ENCODE results near the gene SLC38A3. TPM values are rescaled to one million over a fixed set of nuclear protein-coding genes. Genes with fewer than 3 reads are reported as not detected.

SLC38A3 gene
- total and polyA plus RNA-seq, 4 experiments from 2014 or later, result not detected

GRCh38 chr3:50219285-50219684, 14.2 kb downstream of the SLC38A3 start:
- POLR2A ChIA-PET (ENCODE audit: partially characterized antibody), result interaction anchor here (1.5 kb wide), 1 partner anchor 118 kb away, joined by 3 read pairs; no protein-coding TSS in a partner anchor
- no peak overlapping the region for H3K27ac Mint-ChIP-seq

GRCh38 chr3:50220109-50220508, 15.0 kb downstream of the SLC38A3 start:
- Histone ChIP-seq H3K36me3 (ENCODE audit: insufficient read depth, low read length) (no peaks in the 10 kb centered on the region), H3K4me3 (ENCODE audit: low read length in 2 of 2) (no peak overlapping the region), H3K27me3 (ENCODE audit: insufficient read depth, low read length) (no peaks in the 10 kb centered on the region), H3K27ac (ENCODE audit: low read depth, low read length) (no peak overlapping the region), H3K9me3 (ENCODE audit: control insufficient read depth in 1 of 2, low read length in 2 of 2) (no peaks in the 10 kb centered on the region), H3K4me1 (ENCODE audit: insufficient read depth, low read length) (no peaks in the 10 kb centered on the region)
- intact Hi-C loops (cut with micrococcal nuclease), result no loop called here
- Mint-ChIP-seq H3K27me3 (peaks cover 0 to 5% of the 10 kb centered on the region in 2 donors), H3K36me3 (no peaks in the 10 kb centered on the region), H3K27ac (no peak overlapping the region), H3K4me1 (peaks cover 0 to 5% (median under 1%) of the 10 kb centered on the region in 4 donors), H3K4me3 (no peak overlapping the region), H3K9me3 (no peaks in the 10 kb centered on the region)
- CTCF ChIA-PET (ENCODE audit: partially characterized antibody), result interaction anchor here (1.5 to 4.1 kb wide), 4 partner anchors 26 to 99 kb away, joined by 4 to 61 read pairs (median 7); partner anchors contain the start of gene GNAT1
- no peak for DNase-seq
- POLR2A ChIA-PET (ENCODE audit: partially characterized antibody), result interaction anchor here (1.5 kb wide), 1 partner anchor 117 kb away, joined by 3 read pairs; no protein-coding TSS in a partner anchor

More at GRCh38 chr3:50219285-50219684, 14.2 kb downstream of the SLC38A3 start:
- Histone ChIP-seq H3K9me3 (ENCODE audit: control insufficient read depth in 1 of 2, low read length in 2 of 2) (no peaks in the 10 kb centered on the region), H3K27me3 (ENCODE audit: insufficient read depth, low read length) (no peaks in the 10 kb centered on the region), H3K36me3 (ENCODE audit: insufficient read depth, low read length) (no peaks in the 10 kb centered on the region), H3K4me3 (ENCODE audit: low read length in 2 of 2) (no peak overlapping the region), H3K4me1 (ENCODE audit: insufficient read depth, low read length) (no peaks in the 10 kb centered on the region), H3K27ac (ENCODE audit: low read depth, low read length) (no peak overlapping the region)
- no peak for DNase-seq
- no peaks in the 10 kb centered on the region for H3K36me3 Mint-ChIP-seq
- H3K4me3 Mint-ChIP-seq, result no peak overlapping the region
- CTCF ChIA-PET (ENCODE audit: partially characterized antibody), result interaction anchor here (1.1 to 4.1 kb wide), 5 partner anchors 10 to 40 kb away, joined by 3 to 61 read pairs (median 4); partner anchors contain the start of gene GNAT1
- H3K9me3 Mint-ChIP-seq, result no peaks in the 10 kb centered on the region
- intact Hi-C loops (cut with micrococcal nuclease), result no loop called here
- peaks cover 0 to 5% of the 10 kb centered on the region in 2 donors for H3K27me3 Mint-ChIP-seq
- peaks cover 0 to 5% (median 0%) of the 10 kb centered on the region in 4 donors for H3K4me1 Mint-ChIP-seq

- H3K4me3 ChIP-seq (ENCODE audit: low read length in 2 of 2), result no peak overlapping the region
- DNase-seq, result no peak
- Mint-ChIP-seq H3K4me3 (no peak overlapping the region), H3K27me3 (peaks cover 0 to 5% of the 10 kb centered on the region in 2 donors), H3K27ac (no peak overlapping the region), H3K36me3 (no peaks in the 10 kb centered on the region), H3K9me3 (no peaks in the 10 kb centered on the region), H3K4me1 (peaks cover 2 to 8% (median 6%) of the 10 kb centered on the region in 4 donors)
- intact Hi-C loops (cut with micrococcal nuclease), result no loop called here
- no peak overlapping the region for H3K27ac ChIP-seq (ENCODE audit: low read depth, low read length)
- CTCF ChIA-PET (ENCODE audit: partially characterized antibody), result interaction anchor here (1.4 to 4.1 kb wide), 5 partner anchors 17 to 100 kb away, joined by 4 to 61 read pairs (median 7); partner anchors contain the start of gene GNAT1
- H3K9me3 ChIP-seq (ENCODE audit: control insufficient read depth in 1 of 2, low read length in 2 of 2), result no peaks in the 10 kb centered on the region
- peaks cover under 1% of the 10 kb centered on the region for H3K4me1 ChIP-seq (ENCODE audit: insufficient read depth, low read length)
- H3K36me3 ChIP-seq (ENCODE audit: insufficient read depth, low read length), result no peaks in the 10 kb centered on the region
- POLR2A ChIA-PET (ENCODE audit: partially characterized antibody), result interaction anchor here (0.6 to 1.1 kb wide), 2 partner anchors 15 to 27 kb away, joined by 3 read pairs; partner anchors contain the start of gene GNAI2
- no peaks in the 10 kb centered on the region for H3K27me3 ChIP-seq (ENCODE audit: insufficient read depth, low read length)
These were observed 16.0 kb downstream of the SLC38A3 start for GRCh38 chr3:50221051-50221410.

GRCh38 chr3:50221411-50222168, 16.5 kb downstream of the SLC38A3 start:
- CTCF ChIA-PET (ENCODE audit: partially characterized antibody), result interaction anchor here (0.9 to 4.1 kb wide), 6 partner anchors 17 to 101 kb away, joined by 3 to 61 read pairs (median 6); partner anchors contain the start of gene GNAT1
- Mint-ChIP-seq H3K36me3 (no peaks in the 10 kb centered on the region), H3K27ac (no peak overlapping the region), H3K4me1 (peaks cover 4 to 13% (median 9%) of the 10 kb centered on the region in 4 donors), H3K4me3 (no peak overlapping the region), H3K27me3 (peaks cover 0 to 5% of the 10 kb centered on the region in 2 donors), H3K9me3 (no peaks in the 10 kb centered on the region)
- no peak for DNase-seq
- POLR2A ChIA-PET (ENCODE audit: partially characterized antibody), result interaction anchor here (0.6 to 1.1 kb wide), 2 partner anchors 14 to 27 kb away, joined by 3 read pairs; partner anchors contain the start of gene GNAI2
- Histone ChIP-seq H3K4me3 (ENCODE audit: low read length in 2 of 2) (no peak overlapping the region), H3K4me1 (ENCODE audit: insufficient read depth, low read length) (peaks cover 6% of the 10 kb centered on the region), H3K27ac (ENCODE audit: low read depth, low read length) (no peak overlapping the region), H3K27me3 (ENCODE audit: insufficient read depth, low read length) (no peaks in the 10 kb centered on the region), H3K36me3 (ENCODE audit: insufficient read depth, low read length) (no peaks in the 10 kb centered on the region), H3K9me3 (ENCODE audit: control insufficient read depth in 1 of 2, low read length in 2 of 2) (no peaks in the 10 kb centered on the region)
- intact Hi-C loops (cut with micrococcal nuclease), result no loop called here

GRCh38 chr3:50222169-50222528, 17.1 kb downstream of the SLC38A3 start:
- Mint-ChIP-seq H3K36me3 (peaks cover 0 to 3% of the 10 kb centered on the region in 2 donors), H3K4me1 (peaks cover 7 to 19% (median 13%) of the 10 kb centered on the region in 4 donors), H3K9me3 (no peaks in the 10 kb centered on the region), H3K27me3 (peaks cover 0 to 5% of the 10 kb centered on the region in 2 donors), H3K27ac (no peak overlapping the region), H3K4me3 (no peak overlapping the region)
- Histone ChIP-seq H3K9me3 (ENCODE audit: control insufficient read depth in 1 of 2, low read length in 2 of 2) (no peaks in the 10 kb centered on the region), H3K4me1 (ENCODE audit: insufficient read depth, low read length) (peaks cover 10% of the 10 kb centered on the region), H3K27ac (ENCODE audit: low read depth, low read length) (no peak overlapping the region), H3K4me3 (ENCODE audit: low read length in 2 of 2) (no peak overlapping the region), H3K27me3 (ENCODE audit: insufficient read depth, low read length) (no peaks in the 10 kb centered on the region), H3K36me3 (ENCODE audit: insufficient read depth, low read length) (no peaks in the 10 kb centered on the region)
- DNase-seq, result no peak
- ChIA-PET POLR2A (ENCODE audit: partially characterized antibody) (no interaction called here), CTCF (ENCODE audit: partially characterized antibody) (interaction anchor here (0.9 to 4.1 kb wide), 2 partner anchors 21 to 28 kb away, joined by 3 to 61 read pairs; partner anchors contain the start of gene GNAT1)
- intact Hi-C loops (cut with micrococcal nuclease), result no loop called here

- Histone ChIP-seq H3K4me3 (ENCODE audit: low read length in 2 of 2) (no peak overlapping the region), H3K27me3 (ENCODE audit: insufficient read depth, low read length) (no peaks in the 10 kb centered on the region), H3K36me3 (ENCODE audit: insufficient read depth, low read length) (no peaks in the 10 kb centered on the region), H3K9me3 (ENCODE audit: control insufficient read depth in 1 of 2, low read length in 2 of 2) (no peaks in the 10 kb centered on the region), H3K4me1 (ENCODE audit: insufficient read depth, low read length) (peaks cover 18% of the 10 kb centered on the region), H3K27ac (ENCODE audit: low read depth, low read length) (no peak overlapping the region)
- Mint-ChIP-seq H3K36me3 (peaks cover 0 to 3% of the 10 kb centered on the region in 2 donors), H3K4me1 (peaks cover 13 to 39% (median 27%) of the 10 kb centered on the region in 4 donors), H3K4me3 (peak overlapping the region in 6 of 8 donors; percentile 1 to 63 (median 38)), H3K9me3 (no peaks in the 10 kb centered on the region), H3K27me3 (peaks cover 0 to 5% of the 10 kb centered on the region in 2 donors), H3K27ac (peak overlapping the region in 1 of 7 donors; percentile 78)
- CTCF ChIA-PET (ENCODE audit: partially characterized antibody), result interaction anchor here (0.7 to 11.5 kb wide), 12 partner anchors 14 to 135 kb away, joined by 3 to 238 read pairs (median 16); partner anchors contain the start of genes GNAI2, GNAT1, SEMA3B and SLC38A3
- POLR2A ChIA-PET (ENCODE audit: partially characterized antibody), result interaction anchor here (0.7 to 7.4 kb wide), 3 partner anchors 18 to 30 kb away, joined by 4 to 150 read pairs (median 47); no protein-coding TSS in a partner anchor
- intact Hi-C loops (cut with micrococcal nuclease), result no loop called here
- no peak for DNase-seq
These were observed 19.6 kb downstream of the SLC38A3 start for GRCh38 chr3:50224639-50225038.
